Activated CD4-positive, alpha-beta T cell treated with anti-CD3 and anti-CD28 coated beads for 36 hours (primary cell): ENCODE measurements around the gene URI1. TPM values are rescaled to one million over a fixed set of nuclear protein-coding genes. Genes with fewer than 3 reads are reported as not detected.
"Not testable (repeated sequence)": the region's sequence is repeated elsewhere in the genome, so short reads cannot be mapped to it uniquely, and the experiment has no call there.

Experiments
- ATAC-seq: fragments of 200-7000 bp; cut with Tn5 transposase; one replicate; pipeline ENCODE4 v1.10.0; 2021; ENCODE audit warnings: mild to moderate bottlenecking, moderate library complexity
- CTCF ChIA-PET: fragments of 350-600 bp; sonication (Branson Sonifier 250); formaldehyde crosslinking; loops from one replicate; lab custom pipeline; 2021; ENCODE audit warnings: antibody characterized with exemption; lab: Charles Lee
- POLR2A ChIA-PET: fragments of 350-600 bp; sonication (Branson Sonifier 250); formaldehyde crosslinking; loops from one replicate; lab custom pipeline; 2021; ENCODE audit warnings: antibody characterized with exemption, inconsistent platforms; lab: Charles Lee
- DNase-seq: peaks from one replicate; pipeline ENCODE4 v3.0.0-alpha.2; 2020
- H3K27ac Mint-ChIP-seq: one replicate; pipeline ENCODE4 v1.8.0; 2021; ENCODE audit warnings: mixed read lengths
- H3K27me3 Mint-ChIP-seq: one replicate; pipeline ENCODE4 v1.8.0; 2021; ENCODE audit warnings: mixed read lengths
- H3K36me3 Mint-ChIP-seq: one replicate; pipeline ENCODE4 v1.8.0; 2021; ENCODE audit warnings: low read depth, mixed read lengths
- H3K4me1 Mint-ChIP-seq: one replicate; pipeline ENCODE4 v1.8.0; 2021; ENCODE audit warnings: mixed read lengths
- H3K4me3 Mint-ChIP-seq: one replicate; pipeline ENCODE4 v1.8.0; 2021; ENCODE audit warnings: mild to moderate bottlenecking, moderate library complexity, mixed read lengths
- H3K9me3 Mint-ChIP-seq: one replicate; pipeline ENCODE4 v1.8.0; 2021; ENCODE audit warnings: low read depth, mixed read lengths
- intact Hi-C, 2 experiments: fragments of 100-400 bp; cut with DNase I in 1 of 2; cut with micrococcal nuclease in 1 of 2; formaldehyde crosslinking; loops; one replicate each; pipeline versions ENCODE4 v1.14.2 to v1.15.1; 2022 to 2024; cut with DNase I, micrococcal nuclease
- total RNA-seq, 2 experiments: library from RNA; stranded (reverse); gene quantifications; one replicate each; pipeline ENCODE4 v1.2.3, GENCODE V29; 2021

The URI1 gene
- total RNA-seq, 2 experiments from 2014 or later: 61.3 to 69.7 TPM

DNA sequence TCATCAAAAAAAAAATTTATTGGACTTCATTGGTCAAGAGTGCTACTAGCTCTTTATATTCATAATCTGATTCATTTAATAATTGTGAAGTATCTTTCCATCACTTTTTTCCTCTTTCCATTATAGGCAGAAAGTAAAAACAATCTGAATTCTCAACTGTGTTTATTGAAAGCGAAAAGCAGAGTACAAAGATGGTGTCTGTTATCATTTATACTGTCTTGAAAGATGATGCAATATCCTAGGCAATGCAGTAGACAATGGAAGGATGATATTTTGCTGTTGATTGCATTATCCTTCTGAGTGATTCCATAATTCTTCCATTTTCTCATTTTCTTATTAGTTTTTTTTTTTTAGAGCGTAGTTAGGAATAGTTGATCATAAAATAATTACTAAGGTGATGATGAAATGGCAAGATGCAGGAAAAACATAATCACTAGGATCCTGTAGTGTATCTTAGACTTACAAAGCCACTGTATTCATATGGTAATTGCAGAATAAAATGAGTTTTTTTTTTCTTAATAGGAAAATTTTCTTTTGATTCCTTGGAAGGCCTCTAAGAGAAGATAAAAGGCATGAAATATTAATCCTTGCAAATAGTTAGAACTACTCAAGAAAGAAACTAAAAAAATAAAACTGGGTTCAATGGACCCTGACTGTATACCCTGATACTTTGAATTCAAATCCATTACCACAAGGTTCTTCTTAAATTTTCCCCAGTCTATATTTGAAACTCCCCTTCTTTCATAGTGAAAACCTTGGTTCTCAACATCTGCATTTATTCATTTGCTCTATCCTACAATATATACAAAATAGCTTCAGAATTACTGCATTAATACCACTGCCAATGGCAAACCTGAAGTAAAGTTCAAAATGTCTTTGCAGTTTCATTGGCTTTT is 11.6 kb downstream of the URI1 start:
- ATAC-seq: no peak
- peak overlapping the region; percentile 88 for H3K27ac Mint-ChIP-seq
- CTCF ChIA-PET: no interaction called here
- DNase-seq: no peak
- intact Hi-C loops: no loop called here
- peaks cover 4% of the 10 kb centered on the region for H3K9me3 Mint-ChIP-seq
- no peaks in the 10 kb centered on the region for H3K27me3 Mint-ChIP-seq
- POLR2A ChIA-PET: no interaction called here
- H3K4me1 Mint-ChIP-seq: peaks cover 55% of the 10 kb centered on the region
- no peak overlapping the region for H3K4me3 Mint-ChIP-seq
- peaks cover 45% of the 10 kb centered on the region for H3K36me3 Mint-ChIP-seq

DNA sequence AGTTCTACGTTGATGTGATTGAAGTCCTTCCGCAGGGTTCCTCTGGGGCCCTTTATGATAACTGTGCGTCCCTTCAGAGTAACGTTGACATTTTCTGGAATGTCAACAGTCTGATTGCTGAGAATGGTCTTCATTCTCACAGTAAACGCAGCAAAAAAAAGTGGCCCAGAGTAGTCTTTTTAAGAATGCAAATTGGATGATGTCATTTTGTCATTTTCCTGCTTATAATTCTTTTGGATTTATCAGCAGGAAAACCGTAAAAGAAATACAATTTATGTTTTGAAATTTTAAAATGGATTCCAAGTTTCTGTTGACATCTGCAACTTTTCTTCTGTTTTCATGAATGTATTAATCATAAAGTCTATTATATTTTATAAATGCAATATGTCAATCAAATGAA is 14.8 kb downstream of the URI1 start:
- no peaks in the 10 kb centered on the region for H3K27me3 Mint-ChIP-seq
- H3K9me3 Mint-ChIP-seq: peaks cover 2% of the 10 kb centered on the region
- intact Hi-C loops: no loop called here
- ChIA-PET POLR2A (no interaction called here), CTCF (interaction anchor here (1.3 kb wide), 1 partner anchor 34 kb away, joined by 6 read pairs; no protein-coding TSS in a partner anchor)
- peaks cover 50% of the 10 kb centered on the region for H3K4me1 Mint-ChIP-seq
- ATAC-seq (no peak), DNase-seq (no peak)
- peaks cover 37% of the 10 kb centered on the region for H3K36me3 Mint-ChIP-seq
- no peak overlapping the region for H3K4me3 Mint-ChIP-seq
- H3K27ac Mint-ChIP-seq: no peak overlapping the region

DNA sequence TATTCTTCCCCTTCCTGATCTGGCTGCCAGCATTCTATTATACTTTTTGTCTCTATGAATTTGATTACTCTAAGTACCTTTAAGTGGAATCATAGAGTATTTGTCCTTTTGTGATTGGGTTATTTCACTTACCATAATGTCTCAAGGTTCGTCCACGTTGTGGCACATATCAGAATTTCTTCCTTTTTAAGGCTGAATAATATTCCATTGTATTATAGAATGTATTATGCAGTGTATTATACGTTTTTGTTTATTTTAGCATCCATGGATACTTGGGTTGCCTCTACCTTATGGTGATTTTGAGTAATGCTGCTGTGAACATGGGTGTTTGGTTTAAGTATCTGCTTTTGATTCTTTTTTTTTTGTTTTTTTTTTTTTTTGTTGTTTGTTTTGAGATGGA is 19.3 kb downstream of the URI1 start:
- CTCF ChIA-PET: interaction anchor here (1.3 kb wide), 1 partner anchor 19 kb away, joined by 3 read pairs; the partner anchor contains the start of gene URI1
- Mint-ChIP-seq H3K27me3 (no peaks in the 10 kb centered on the region), H3K4me1 (peaks cover 64% of the 10 kb centered on the region), H3K27ac (no peak overlapping the region), H3K9me3 (no peaks in the 10 kb centered on the region), H3K36me3 (peaks cover 14% of the 10 kb centered on the region), H3K4me3 (no peak overlapping the region)
- DNase-seq: no peak
- no peak for ATAC-seq
- POLR2A ChIA-PET: no interaction called here
- intact Hi-C loops: no loop called here

DNA sequence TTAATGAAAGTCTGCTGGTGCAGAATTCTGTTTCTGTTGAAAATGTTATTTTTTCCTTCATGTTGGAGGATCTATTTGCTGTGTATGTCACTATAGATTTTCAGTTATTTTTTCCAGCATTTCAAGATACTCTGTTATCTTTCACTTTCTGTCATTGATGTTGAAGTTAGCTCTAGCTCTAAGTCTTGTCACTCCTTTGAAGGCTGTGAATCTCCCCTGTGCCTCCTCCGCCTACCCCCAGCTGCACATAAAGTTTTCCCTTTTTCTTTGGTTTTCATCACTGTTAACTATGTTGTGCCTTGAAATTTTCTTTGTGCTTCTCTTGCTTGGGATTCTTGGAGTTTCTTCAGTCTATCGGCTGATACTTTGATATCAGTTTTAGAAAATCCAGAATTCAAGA is 20.8 kb downstream of the URI1 start:
- H3K4me3 Mint-ChIP-seq: peak overlapping the region; percentile 20
- intact Hi-C loops: no loop called here
- DNase-seq: peak; percentile 25
- H3K9me3 Mint-ChIP-seq: no peaks in the 10 kb centered on the region
- H3K27me3 Mint-ChIP-seq: no peaks in the 10 kb centered on the region
- ChIA-PET POLR2A (interaction anchor here (0.8 kb wide), 1 partner anchor 21 kb away, joined by 4 read pairs; the partner anchor contains the start of gene URI1), CTCF (interaction anchor here (0.6 kb wide), 1 partner anchor 180 kb away, joined by 3 read pairs; no protein-coding TSS in a partner anchor)
- ATAC-seq: peak; percentile 65
- peaks cover 70% of the 10 kb centered on the region for H3K4me1 Mint-ChIP-seq
- no peak overlapping the region for H3K27ac Mint-ChIP-seq
- peaks cover 11% of the 10 kb centered on the region for H3K36me3 Mint-ChIP-seq

DNA sequence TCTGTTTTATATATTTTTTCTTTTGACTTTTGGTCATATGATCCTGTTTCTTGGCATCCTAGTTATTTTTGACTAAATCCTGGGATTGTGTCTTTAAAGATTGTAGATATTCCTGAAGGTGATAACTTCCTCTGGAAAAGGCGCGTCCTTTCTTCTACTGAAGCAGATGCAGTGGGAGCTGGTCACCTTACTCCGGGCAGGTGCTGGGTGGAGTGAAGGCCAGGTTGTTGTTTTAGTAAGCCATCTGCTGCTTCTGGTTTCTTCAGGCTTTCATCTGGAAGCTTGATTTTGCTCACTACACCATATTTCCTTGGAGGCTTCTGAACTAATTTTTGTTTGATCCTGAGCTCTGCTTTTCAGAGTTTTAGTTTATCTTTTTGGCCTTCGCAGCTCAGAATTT is 21.5 kb downstream of the URI1 start:
- peaks cover 11% of the 10 kb centered on the region for H3K36me3 Mint-ChIP-seq
- ATAC-seq (no peak), DNase-seq (no peak)
- H3K27ac Mint-ChIP-seq: peak overlapping the region; percentile 7
- H3K4me3 Mint-ChIP-seq: no peak overlapping the region
- H3K9me3 Mint-ChIP-seq: no peaks in the 10 kb centered on the region
- peaks cover 72% of the 10 kb centered on the region for H3K4me1 Mint-ChIP-seq
- intact Hi-C loops: no loop called here
- ChIA-PET POLR2A (no interaction called here), CTCF (interaction anchor here (1.1 kb wide), 1 partner anchor 23 kb away, joined by 4 read pairs; no protein-coding TSS in a partner anchor)
- no peaks in the 10 kb centered on the region for H3K27me3 Mint-ChIP-seq

DNA sequence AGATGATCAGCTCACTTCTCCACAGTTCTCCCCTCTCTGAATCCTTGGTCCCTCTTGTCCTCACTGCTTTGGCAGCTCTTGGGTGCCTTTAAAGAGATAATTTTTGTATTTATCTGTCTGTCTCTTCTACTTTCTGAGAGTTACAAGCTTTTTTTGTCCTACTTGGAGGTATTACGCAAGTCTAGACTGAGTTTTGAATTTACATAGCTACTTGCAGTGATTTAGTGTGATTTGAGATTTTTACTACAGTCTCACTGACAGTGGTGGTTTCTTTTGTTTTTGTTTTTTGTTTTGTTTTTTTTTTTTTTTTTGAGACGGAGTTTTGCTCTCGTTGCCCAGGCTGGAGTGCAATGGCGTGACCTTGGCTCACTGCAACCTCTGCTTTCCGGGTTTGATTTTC is 22.1 kb downstream of the URI1 start:
- peaks cover 8% of the 10 kb centered on the region for H3K36me3 Mint-ChIP-seq
- ChIA-PET POLR2A (no interaction called here), CTCF (interaction anchor here (0.6 to 1.1 kb wide), 3 partner anchors 22 to 207 kb away, joined by 3 to 5 read pairs (median 4); no protein-coding TSS in a partner anchor)
- intact Hi-C loops: no loop called here
- no peaks in the 10 kb centered on the region for H3K9me3 Mint-ChIP-seq
- no peak overlapping the region for H3K27ac Mint-ChIP-seq
- peaks cover 76% of the 10 kb centered on the region for H3K4me1 Mint-ChIP-seq
- no peaks in the 10 kb centered on the region for H3K27me3 Mint-ChIP-seq
- no peak for DNase-seq
- H3K4me3 Mint-ChIP-seq: no peak overlapping the region
- ATAC-seq: no peak

DNA sequence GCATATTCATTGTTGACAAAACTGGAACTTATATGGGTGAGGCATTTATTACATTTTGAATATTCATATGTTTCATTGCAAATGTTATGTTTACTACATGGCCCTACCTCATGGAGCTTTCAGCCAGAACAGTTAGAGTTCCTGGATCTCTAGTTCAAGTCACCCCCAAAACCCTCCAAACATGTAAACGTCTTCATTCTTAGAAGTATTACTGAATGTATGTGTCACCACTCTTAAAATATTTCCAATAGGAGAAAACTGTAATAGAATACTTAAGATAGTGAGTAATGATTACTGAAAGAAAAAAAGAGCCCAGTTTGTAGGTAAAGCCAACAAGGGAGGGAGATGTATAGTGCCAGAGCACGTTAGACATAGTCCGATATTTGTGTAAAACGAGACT is 23.5 kb downstream of the URI1 start:
- intact Hi-C loops: loop anchor here in 1 of 2 experiments (5.0 kb wide), 1 partner anchor 37 kb away; no protein-coding TSS in a partner anchor
- ATAC-seq: no peak
- H3K9me3 Mint-ChIP-seq: no peaks in the 10 kb centered on the region
- CTCF ChIA-PET: interaction anchor here (0.7 to 2.2 kb wide), 5 partner anchors 11 to 20 kb away, joined by 3 to 13 read pairs (median 7); no protein-coding TSS in a partner anchor
- H3K27me3 Mint-ChIP-seq: no peaks in the 10 kb centered on the region
- POLR2A ChIA-PET: no interaction called here
- no peak for DNase-seq
- H3K36me3 Mint-ChIP-seq: peaks cover 3% of the 10 kb centered on the region
- no peak overlapping the region for H3K4me3 Mint-ChIP-seq
- H3K4me1 Mint-ChIP-seq: peaks cover 78% of the 10 kb centered on the region
- no peak overlapping the region for H3K27ac Mint-ChIP-seq

DNA sequence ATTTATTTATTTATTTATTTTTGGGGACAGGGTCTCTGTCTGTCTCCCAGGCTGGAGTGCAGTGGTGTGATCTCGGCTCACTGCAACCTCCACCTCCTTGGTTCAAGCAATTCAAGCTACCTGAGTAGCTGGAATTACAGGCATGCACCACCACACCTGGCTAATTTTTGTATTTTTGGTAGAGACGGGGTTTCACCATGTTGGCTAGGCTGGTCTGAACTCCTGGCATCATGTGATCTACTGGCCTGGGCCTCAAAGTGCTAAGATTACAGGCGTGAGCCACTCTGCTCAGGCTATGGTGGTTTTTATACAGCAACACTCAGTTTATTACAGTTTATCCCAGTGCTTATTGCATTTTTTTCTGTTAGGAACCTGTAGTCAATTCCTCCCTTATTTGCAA is 24.1 kb downstream of the URI1 start:
- not testable (repeated sequence) for ATAC-seq, H3K9me3 Mint-ChIP-seq, H3K27ac Mint-ChIP-seq, H3K36me3 Mint-ChIP-seq, DNase-seq, H3K4me3 Mint-ChIP-seq, H3K27me3 Mint-ChIP-seq
- intact Hi-C loops: loop anchor here in 1 of 2 experiments (5.0 kb wide), 1 partner anchor 36 kb away; no protein-coding TSS in a partner anchor
- ChIA-PET CTCF (interaction anchor here (0.7 to 2.2 kb wide), 9 partner anchors 10 to 32 kb away, joined by 3 to 13 read pairs (median 4); no protein-coding TSS in a partner anchor), POLR2A (interaction anchor here (0.9 kb wide), 1 partner anchor 21 kb away, joined by 3 read pairs; no protein-coding TSS in a partner anchor)
- H3K4me1 Mint-ChIP-seq: peaks cover 79% of the 10 kb centered on the region

DNA sequence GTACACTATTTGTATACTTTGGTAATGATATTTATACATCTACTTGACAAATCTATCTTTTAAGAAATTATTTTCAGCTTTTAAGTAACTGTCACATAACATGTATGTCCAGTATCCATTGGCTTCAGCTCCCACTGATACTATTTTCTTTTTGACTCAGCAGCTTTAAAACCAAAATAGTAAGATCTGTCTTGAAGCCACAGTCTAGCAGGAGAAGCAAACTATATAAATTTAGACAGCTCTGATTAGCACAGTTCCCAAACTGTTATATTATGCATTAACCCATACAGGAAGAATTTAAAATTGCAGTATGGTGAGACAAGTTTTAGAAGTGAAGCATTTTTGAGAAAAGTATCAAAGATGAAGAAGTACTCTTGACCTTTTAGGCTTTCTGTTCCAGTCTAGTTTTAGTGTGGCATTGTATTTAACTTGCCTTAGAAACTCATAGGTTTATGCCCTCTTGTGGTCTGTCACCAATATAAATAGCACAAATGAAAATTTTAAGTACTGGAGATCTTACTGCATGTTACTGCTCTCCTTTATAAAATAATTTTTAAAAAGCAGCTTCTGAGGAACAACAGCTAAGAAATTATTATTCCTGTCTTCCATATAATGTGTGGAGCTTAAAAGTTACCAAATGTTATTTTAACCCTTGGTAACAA is 24.7 kb downstream of the URI1 start:
- H3K4me1 Mint-ChIP-seq: peaks cover 77% of the 10 kb centered on the region
- H3K27ac Mint-ChIP-seq: no peak overlapping the region
- POLR2A ChIA-PET: interaction anchor here (0.6 to 0.9 kb wide), 2 partner anchors 22 to 46 kb away, joined by 3 read pairs; no protein-coding TSS in a partner anchor

DNA sequence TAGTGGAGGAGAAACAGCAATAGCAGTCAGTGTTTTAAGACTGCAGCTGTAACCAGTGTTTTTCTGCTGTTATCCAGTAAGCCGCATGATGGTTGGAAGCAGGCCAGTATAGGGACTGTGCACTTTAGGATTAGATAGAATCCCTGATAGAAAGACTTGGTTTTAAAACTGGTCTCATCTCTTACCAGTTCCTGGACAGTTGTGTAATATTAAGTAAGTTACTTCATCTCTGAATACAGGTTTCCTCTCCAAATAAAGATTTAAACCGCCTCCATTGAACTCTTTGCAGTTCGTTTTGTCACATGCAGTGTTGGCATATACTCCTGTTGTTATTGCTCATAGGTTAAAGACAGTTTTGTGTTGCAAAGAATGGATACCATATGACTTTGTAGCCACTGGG is 25.6 kb downstream of the URI1 start:
- Mint-ChIP-seq H3K4me1 (peaks cover 75% of the 10 kb centered on the region), H3K27ac (no peak overlapping the region), H3K4me3 (no peak overlapping the region), H3K27me3 (no peaks in the 10 kb centered on the region), H3K9me3 (no peaks in the 10 kb centered on the region), H3K36me3 (no peaks in the 10 kb centered on the region)
- CTCF ChIA-PET: interaction anchor here (1.1 to 2.2 kb wide), 8 partner anchors 9 to 87 kb away, joined by 3 to 13 read pairs (median 5); no protein-coding TSS in a partner anchor
- DNase-seq (no peak), ATAC-seq (no peak)
- POLR2A ChIA-PET: no interaction called here
- intact Hi-C loops: loop anchor here in 1 of 2 experiments (5.0 kb wide), 1 partner anchor 35 kb away; no protein-coding TSS in a partner anchor

More for the DNA sequence above, 24.7 kb downstream of the URI1 start:
- Mint-ChIP-seq H3K36me3 (no peaks in the 10 kb centered on the region), H3K9me3 (no peaks in the 10 kb centered on the region), H3K4me3 (no peak overlapping the region), H3K27me3 (no peaks in the 10 kb centered on the region)
- CTCF ChIA-PET: interaction anchor here (0.5 to 2.2 kb wide), 11 partner anchors 10 to 276 kb away, joined by 3 to 13 read pairs (median 4); no protein-coding TSS in a partner anchor
- intact Hi-C loops: loop anchor here in 1 of 2 experiments (5.0 kb wide), 1 partner anchor 36 kb away; no protein-coding TSS in a partner anchor
- ATAC-seq: no peak
- DNase-seq: no peak

DNA sequence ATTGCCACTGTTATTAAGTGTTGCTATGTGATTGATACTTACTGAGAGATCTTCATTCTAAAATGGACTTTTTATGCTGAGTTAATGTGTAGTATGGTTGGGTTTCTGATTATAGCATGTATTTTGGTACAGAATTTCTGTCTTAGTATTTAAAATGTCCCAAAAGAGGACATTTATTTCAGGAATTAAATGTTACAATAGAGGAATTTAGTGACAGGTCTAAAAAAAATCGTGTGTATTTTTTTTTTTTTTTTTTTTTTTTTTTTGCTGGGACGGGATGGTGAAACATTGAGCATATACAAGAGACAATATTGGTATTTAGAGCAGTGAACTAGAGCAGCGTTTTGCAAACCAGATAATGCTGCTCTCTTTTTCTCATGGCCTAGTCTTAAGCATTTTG is 27.9 kb downstream of the URI1 start:
- POLR2A ChIA-PET: no interaction called here
- ATAC-seq (no peak), DNase-seq (no peak)
- Mint-ChIP-seq H3K27ac (peak overlapping the region; percentile 3), H3K9me3 (peaks cover 2% of the 10 kb centered on the region), H3K27me3 (no peaks in the 10 kb centered on the region), H3K4me3 (no peak overlapping the region), H3K4me1 (peaks cover 69% of the 10 kb centered on the region), H3K36me3 (peaks cover 3% of the 10 kb centered on the region)
- intact Hi-C loops: loop anchor here in 1 of 2 experiments (5.0 kb wide), 1 partner anchor 32 kb away; no protein-coding TSS in a partner anchor
- CTCF ChIA-PET: no interaction called here
